Measurements from ENCODE around the gene CCNA1. TPM values are rescaled to one million over a fixed set of nuclear protein-coding genes. Genes with fewer than 3 reads are reported as not detected.

Gene CCNA1
- total RNA-seq, 1 donor from 2014 or later, result 0.26 TPM

DNA sequence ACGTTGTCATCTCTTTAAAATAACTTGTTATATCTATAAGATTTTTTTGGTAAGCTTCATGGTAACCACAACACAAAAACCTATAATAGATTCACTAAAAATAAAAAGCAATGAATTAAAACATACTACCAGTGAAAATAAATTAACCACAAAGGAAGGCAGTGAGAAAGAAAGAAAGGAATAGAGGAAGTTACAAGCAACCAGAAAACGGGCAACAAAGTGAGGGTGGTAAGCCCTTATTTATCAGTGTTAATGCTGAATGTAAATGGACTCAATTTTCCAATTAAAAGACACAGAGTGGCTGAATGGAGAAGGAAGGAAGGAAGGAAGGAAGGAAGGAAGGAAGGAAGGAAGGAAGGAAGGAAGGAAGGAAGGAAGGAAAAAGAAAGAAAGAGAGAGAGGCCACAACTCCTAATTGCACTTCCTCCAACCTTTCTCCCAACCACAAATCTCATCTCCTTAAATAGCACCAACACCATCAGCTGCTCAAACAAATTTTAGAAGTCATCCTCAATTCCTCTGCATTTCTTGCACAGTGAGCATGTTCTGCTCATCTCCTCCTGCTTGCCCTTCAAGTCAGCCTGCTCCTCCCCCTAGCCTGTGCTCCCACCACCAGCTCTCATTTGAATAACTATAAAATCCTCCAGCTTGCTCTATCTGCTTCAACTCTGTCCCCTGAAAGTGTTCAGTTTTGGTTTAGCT lies 48.6 kb downstream of the CCNA1 start:
- DNase-seq (ENCODE audit: low read depth, low spot score), result no peak
- H3K36me3 Mint-ChIP-seq (ENCODE audit: low read depth), result no peaks in the 10 kb centered on the region
- no peaks in the 10 kb centered on the region for H3K9me3 Mint-ChIP-seq
- H3K4me3 Mint-ChIP-seq, result no peak overlapping the region
- H3K27ac Mint-ChIP-seq (ENCODE audit: unreplicated experiment), result no peak overlapping the region
- H3K27me3 Mint-ChIP-seq (ENCODE audit: low read depth), result peaks cover 9% of the 10 kb centered on the region
- TF ChIP-seq, protein P1, sequence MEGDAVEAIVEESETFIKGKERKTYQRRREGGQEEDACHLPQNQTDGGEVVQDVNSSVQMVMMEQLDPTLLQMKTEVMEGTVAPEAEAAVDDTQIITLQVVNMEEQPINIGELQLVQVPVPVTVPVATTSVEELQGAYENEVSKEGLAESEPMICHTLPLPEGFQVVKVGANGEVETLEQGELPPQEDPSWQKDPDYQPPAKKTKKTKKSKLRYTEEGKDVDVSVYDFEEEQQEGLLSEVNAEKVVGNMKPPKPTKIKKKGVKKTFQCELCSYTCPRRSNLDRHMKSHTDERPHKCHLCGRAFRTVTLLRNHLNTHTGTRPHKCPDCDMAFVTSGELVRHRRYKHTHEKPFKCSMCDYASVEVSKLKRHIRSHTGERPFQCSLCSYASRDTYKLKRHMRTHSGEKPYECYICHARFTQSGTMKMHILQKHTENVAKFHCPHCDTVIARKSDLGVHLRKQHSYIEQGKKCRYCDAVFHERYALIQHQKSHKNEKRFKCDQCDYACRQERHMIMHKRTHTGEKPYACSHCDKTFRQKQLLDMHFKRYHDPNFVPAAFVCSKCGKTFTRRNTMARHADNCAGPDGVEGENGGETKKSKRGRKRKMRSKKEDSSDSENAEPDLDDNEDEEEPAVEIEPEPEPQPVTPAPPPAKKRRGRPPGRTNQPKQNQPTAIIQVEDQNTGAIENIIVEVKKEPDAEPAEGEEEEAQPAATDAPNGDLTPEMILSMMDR (conservative IDR thresholded peaks at IDR 0.05), result no peak
- H3K4me1 Mint-ChIP-seq, result no peaks in the 10 kb centered on the region

DNA sequence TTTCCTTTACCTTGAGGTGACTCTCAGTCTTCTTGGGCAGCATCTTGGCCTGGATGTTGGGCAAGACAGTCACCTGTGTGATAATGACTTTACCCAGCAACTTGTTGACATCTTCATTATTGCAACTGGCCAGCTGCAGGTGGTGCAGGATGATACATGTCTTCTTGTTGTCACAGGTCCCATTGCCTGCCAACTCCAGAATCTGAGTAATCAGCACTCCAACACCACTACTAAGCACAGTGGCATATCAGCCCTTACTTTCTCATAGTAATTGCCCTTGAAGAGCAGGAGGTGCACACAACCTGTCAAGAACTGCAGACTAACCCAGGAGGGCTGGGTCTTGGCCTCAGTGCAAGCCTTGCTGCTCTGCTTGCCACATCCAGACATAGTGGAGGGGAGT lies 57.8 kb downstream of the CCNA1 start:
- Mint-ChIP-seq H3K36me3 (ENCODE audit: low read depth) (no peaks in the 10 kb centered on the region), H3K4me1 (no peaks in the 10 kb centered on the region), H3K9me3 (no peaks in the 10 kb centered on the region), H3K27me3 (ENCODE audit: low read depth) (peaks cover 3% of the 10 kb centered on the region), H3K4me3 (no peak overlapping the region), H3K27ac (ENCODE audit: unreplicated experiment) (no peak overlapping the region)
- no peak for DNase-seq (ENCODE audit: low read depth, low spot score)
- TF ChIP-seq, protein P1 (conservative IDR thresholded peaks at IDR 0.05), result no peak

Other genes with a start within 250 kb of the CCNA1 start
- 0.21 TPM in 1 of 2 replicates, not detected in the other for gene SOHLH2, start 217.9 kb upstream of the CCNA1 start, total RNA-seq
- 1.7 and 3.5 TPM in 2 replicates for gene CCDC169, start 134.7 kb upstream of the CCNA1 start, total RNA-seq
- 70.6 and 70.9 TPM in 2 replicates for gene SPART, start 86.1 kb upstream of the CCNA1 start, total RNA-seq
- gene SERTM1, start 241.5 kb downstream of the CCNA1 start, total RNA-seq, result 0.09 TPM in 1 of 2 replicates, not detected in the other